ENCODE data around the gene KNOP1.

KNOP1 gene

GRCh38 chr16:19717741-19718623 is at the start of gene KNOP1, which contains the start of gene IQCK:
Gene KNOP1 (minus strand): TSS chr16:19718227. CDS start chr16:19715035, 3,192 bp downstream.
Gene IQCK (plus strand): TSS chr16:19718271. CDS start chr16:19718307, 36 bp downstream.
- Histone ChIP-seq H3K9me2 (replicated peaks; ENCODE audit: low read depth, low read length) (no peaks in the 10 kb centered on the region), H3F3A (ENCODE audit: low read depth) (no peaks in the 10 kb centered on the region; the same call in 1 of the 2 replicates), H3K4me1 (ENCODE audit: insufficient read depth, low read length, poor library complexity, severe bottlenecking) (peaks cover 26% of the 10 kb centered on the region), H3K27me3 (ENCODE audit: insufficient read depth, low read length, poor library complexity, severe bottlenecking) (no peaks in the 10 kb centered on the region), H2AFZ (ENCODE audit: low read length) (peak within 1 kb of the TSS; percentile 94), H3K9me3 (ENCODE audit: insufficient read depth, low read depth, low read length) (no peaks in the 10 kb centered on the region), H3K4me2 (ENCODE audit: low read depth, low read length, poor library complexity, severe bottlenecking) (peak within 1 kb of the TSS; percentile 88), H3K36me3 (ENCODE audit: insufficient read depth, low read length) (no peaks in the 10 kb centered on the region), H3K79me2 (ENCODE audit: insufficient read depth, low read length) (peaks cover 28% of the 10 kb centered on the region), H3K4me3 (ENCODE audit: low read length, poor library complexity, severe bottlenecking) (peak within 1 kb of the TSS; percentile 96), H4K20me1 (ENCODE audit: insufficient read depth, low read length, poor library complexity, severe bottlenecking) (no peaks in the 10 kb centered on the region), H3K9ac (ENCODE audit: low read depth, low read length, poor library complexity, severe bottlenecking) (peak within 1 kb of the TSS; percentile 95)
- TF ChIP-seq, protein P1, sequence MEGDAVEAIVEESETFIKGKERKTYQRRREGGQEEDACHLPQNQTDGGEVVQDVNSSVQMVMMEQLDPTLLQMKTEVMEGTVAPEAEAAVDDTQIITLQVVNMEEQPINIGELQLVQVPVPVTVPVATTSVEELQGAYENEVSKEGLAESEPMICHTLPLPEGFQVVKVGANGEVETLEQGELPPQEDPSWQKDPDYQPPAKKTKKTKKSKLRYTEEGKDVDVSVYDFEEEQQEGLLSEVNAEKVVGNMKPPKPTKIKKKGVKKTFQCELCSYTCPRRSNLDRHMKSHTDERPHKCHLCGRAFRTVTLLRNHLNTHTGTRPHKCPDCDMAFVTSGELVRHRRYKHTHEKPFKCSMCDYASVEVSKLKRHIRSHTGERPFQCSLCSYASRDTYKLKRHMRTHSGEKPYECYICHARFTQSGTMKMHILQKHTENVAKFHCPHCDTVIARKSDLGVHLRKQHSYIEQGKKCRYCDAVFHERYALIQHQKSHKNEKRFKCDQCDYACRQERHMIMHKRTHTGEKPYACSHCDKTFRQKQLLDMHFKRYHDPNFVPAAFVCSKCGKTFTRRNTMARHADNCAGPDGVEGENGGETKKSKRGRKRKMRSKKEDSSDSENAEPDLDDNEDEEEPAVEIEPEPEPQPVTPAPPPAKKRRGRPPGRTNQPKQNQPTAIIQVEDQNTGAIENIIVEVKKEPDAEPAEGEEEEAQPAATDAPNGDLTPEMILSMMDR (conservative IDR thresholded peaks at IDR 0.05; ENCODE audit: low read length), result no peak
- TF ChIP-seq EZH2phosphoT487 (IDR thresholded peaks at IDR 0.05; ENCODE audit: borderline replicate concordance), result no peak

GRCh38 chr16:19767497-19767896 is 49.5 kb upstream of the KNOP1 start:
- H3K4me3 ChIP-seq (ENCODE audit: low read length, poor library complexity, severe bottlenecking), result no peak overlapping the region
- H3K27me3 ChIP-seq (ENCODE audit: insufficient read depth, low read length, poor library complexity, severe bottlenecking), result no peaks in the 10 kb centered on the region
- H3K9me2 ChIP-seq (replicated peaks; ENCODE audit: low read depth, low read length), result no peaks in the 10 kb centered on the region
- no peaks in the 10 kb centered on the region for H3F3A ChIP-seq (ENCODE audit: low read depth)
- H3K4me2 ChIP-seq (ENCODE audit: low read depth, low read length, poor library complexity, severe bottlenecking), result no peak overlapping the region
- no peak overlapping the region for H3K9ac ChIP-seq (ENCODE audit: low read depth, low read length, poor library complexity, severe bottlenecking)
- 0 out of 2 replicates have a peak, but pooled peaks cover 4% of the 10 kb centered on the region for H3K9me3 ChIP-seq (ENCODE audit: insufficient read depth, low read depth, low read length)
- no peaks in the 10 kb centered on the region for H3K79me2 ChIP-seq (ENCODE audit: insufficient read depth, low read length)
- no peaks in the 10 kb centered on the region for H3K36me3 ChIP-seq (ENCODE audit: insufficient read depth, low read length)
- H4K20me1 ChIP-seq (ENCODE audit: insufficient read depth, low read length, poor library complexity, severe bottlenecking), result no peaks in the 10 kb centered on the region
- TF ChIP-seq, protein P1 (conservative IDR thresholded peaks at IDR 0.05; ENCODE audit: low read length), result no peak
- TF ChIP-seq EZH2phosphoT487 (IDR thresholded peaks at IDR 0.05; ENCODE audit: borderline replicate concordance), result no peak
- no peaks in the 10 kb centered on the region for H3K4me1 ChIP-seq (ENCODE audit: insufficient read depth, low read length, poor library complexity, severe bottlenecking)
- H2AFZ ChIP-seq (ENCODE audit: low read length), result no peak overlapping the region

DNA sequence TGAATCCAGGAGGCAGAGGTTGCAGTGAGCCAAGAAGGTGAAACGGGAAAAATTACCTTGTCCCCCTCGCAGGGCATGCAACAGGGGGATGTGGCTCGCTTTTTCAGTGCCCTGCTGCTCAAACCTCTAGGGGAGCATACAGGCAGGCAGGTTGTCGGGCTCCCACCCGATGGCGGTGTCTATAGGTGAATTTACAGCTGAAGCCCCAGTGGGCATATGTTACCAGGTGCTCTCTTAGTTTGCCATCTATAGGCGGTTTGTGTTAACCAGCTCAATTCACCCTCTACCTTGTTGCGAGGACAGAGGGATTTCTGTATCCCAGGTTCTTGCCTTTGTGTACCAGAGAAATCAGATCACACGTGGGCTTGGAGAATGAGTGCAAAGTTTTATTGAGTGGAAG is 49.0 kb upstream of the KNOP1 start:
- H3F3A ChIP-seq (ENCODE audit: low read depth), result no peaks in the 10 kb centered on the region
- no peak overlapping the region for H3K4me3 ChIP-seq (ENCODE audit: low read length, poor library complexity, severe bottlenecking)
- H4K20me1 ChIP-seq (ENCODE audit: insufficient read depth, low read length, poor library complexity, severe bottlenecking), result no peaks in the 10 kb centered on the region
- no peaks in the 10 kb centered on the region for H3K36me3 ChIP-seq (ENCODE audit: insufficient read depth, low read length)
- H3K9ac ChIP-seq (ENCODE audit: low read depth, low read length, poor library complexity, severe bottlenecking), result no peak overlapping the region
- H3K27me3 ChIP-seq (ENCODE audit: insufficient read depth, low read length, poor library complexity, severe bottlenecking), result no peaks in the 10 kb centered on the region
- H3K4me2 ChIP-seq (ENCODE audit: low read depth, low read length, poor library complexity, severe bottlenecking), result no peak overlapping the region
- H3K79me2 ChIP-seq (ENCODE audit: insufficient read depth, low read length), result no peaks in the 10 kb centered on the region
- H2AFZ ChIP-seq (ENCODE audit: low read length), result no peak overlapping the region
- no peaks in the 10 kb centered on the region for H3K9me2 ChIP-seq (replicated peaks; ENCODE audit: low read depth, low read length)
- 0 out of 2 replicates have a peak, but pooled peaks cover 4% of the 10 kb centered on the region for H3K9me3 ChIP-seq (ENCODE audit: insufficient read depth, low read depth, low read length)
- TF ChIP-seq, protein P1 (conservative IDR thresholded peaks at IDR 0.05; ENCODE audit: low read length), result no peak
- TF ChIP-seq EZH2phosphoT487 (IDR thresholded peaks at IDR 0.05; ENCODE audit: borderline replicate concordance), result no peak
- H3K4me1 ChIP-seq (ENCODE audit: insufficient read depth, low read length, poor library complexity, severe bottlenecking), result no peaks in the 10 kb centered on the region
